Trophoblast cell (in vitro differentiated cells and primary cell): ENCODE results near the gene CAMK2B.
"Not testable (repeated sequence)": the region's sequence is repeated elsewhere in the genome, so short reads cannot be mapped to it uniquely, and the experiment has no call there.

Experiments used
- DNase-seq, 2 donors: peaks; one replicate each; pipeline ENCODE4 v3.0.0-alpha.2; 2016
- H2AFZ ChIP-seq: 2 replicates; pipeline ENCODE4 v1.6.1; 2013; ENCODE audit warnings: low read length, moderate library complexity, mild to moderate bottlenecking; ENCODE audit not compliant: insufficient read depth, poor library complexity
- H2AK5ac ChIP-seq: 2 replicates; pipeline ENCODE4 v1.6.1; 2013; ENCODE audit warnings: mild to moderate bottlenecking, low read length
- H2BK120ac ChIP-seq: 2 replicates; pipeline ENCODE4 v1.6.1; 2013; ENCODE audit warnings: low read length, mild to moderate bottlenecking, moderate library complexity; ENCODE audit not compliant: insufficient read depth, poor library complexity
- H2BK12ac ChIP-seq: 2 replicates; pipeline ENCODE4 v1.6.1; 2013; ENCODE audit warnings: mild to moderate bottlenecking, low read length, moderate library complexity
- H2BK5ac ChIP-seq: 2 replicates; pipeline ENCODE4 v1.6.1; 2013; ENCODE audit warnings: low read length, low read depth, moderate library complexity, mild to moderate bottlenecking; ENCODE audit not compliant: poor library complexity
- H3K14ac ChIP-seq: 2 replicates; pipeline ENCODE4 v1.6.1; 2013; ENCODE audit warnings: mild to moderate bottlenecking, low read length
- H3K18ac ChIP-seq: 2 replicates; pipeline ENCODE4 v1.6.1; 2013; ENCODE audit warnings: mild to moderate bottlenecking, low read length
- H3K23ac ChIP-seq: 2 replicates; pipeline ENCODE4 v1.6.1; 2013; ENCODE audit warnings: low read length
- H3K27ac ChIP-seq: 2 replicates; pipeline ENCODE4 v1.5.1; 2013; ENCODE audit warnings: low read depth, mild to moderate bottlenecking, inconsistent platforms, low read length, moderate library complexity
- H3K27me3 ChIP-seq: 2 replicates; pipeline ENCODE4 v1.6.1; 2013; ENCODE audit warnings: inconsistent platforms, mild to moderate bottlenecking, low read length, moderate library complexity; ENCODE audit not compliant: insufficient read depth
- H3K36me3 ChIP-seq, 2 experiments: 1 replicate in 1 of 2; 2 replicates in 1 of 2; pipeline ENCODE4 v1.6.1; 2013; ENCODE audit warnings: low read length in 2 of 2, mild to moderate bottlenecking in 2 of 2, moderate library complexity in 1 of 2; ENCODE audit not compliant: insufficient read depth in 2 of 2, control insufficient read depth in 1 of 2
- H3K4ac ChIP-seq: 2 replicates; pipeline ENCODE4 v1.6.1; 2013; ENCODE audit warnings: low read depth, mild to moderate bottlenecking, low read length, moderate library complexity
- H3K4me1 ChIP-seq, 2 experiments: 1 replicate in 1 of 2; 2 replicates in 1 of 2; pipeline ENCODE4 v1.6.1; 2013; ENCODE audit warnings: low read length in 2 of 2, mild to moderate bottlenecking in 2 of 2, moderate library complexity in 1 of 2; ENCODE audit not compliant: insufficient read depth in 2 of 2, control insufficient read depth in 1 of 2
- H3K4me2 ChIP-seq: 2 replicates; pipeline ENCODE4 v1.6.1; 2013; ENCODE audit warnings: inconsistent platforms, mild to moderate bottlenecking, low read length, moderate library complexity
- H3K4me3 ChIP-seq: 2 replicates; pipeline ENCODE4 v1.5.1; 2013; ENCODE audit warnings: mild to moderate bottlenecking, low read depth, low read length, inconsistent platforms
- H3K79me1 ChIP-seq: one replicate; pipeline ENCODE4 v1.6.1; 2013; ENCODE audit warnings: low read length
- H3K79me2 ChIP-seq: 2 replicates; pipeline ENCODE4 v1.6.1; 2013; ENCODE audit warnings: low read length, mild to moderate bottlenecking; ENCODE audit not compliant: control insufficient read depth, insufficient read depth, poor library complexity
- H3K9ac ChIP-seq: 2 replicates; pipeline ENCODE4 v1.6.1; 2013; ENCODE audit warnings: mild to moderate bottlenecking, low read length
- H3K9me3 ChIP-seq: 2 replicates; pipeline ENCODE4 v1.6.1; 2013; ENCODE audit warnings: low read depth, mild to moderate bottlenecking, control low read depth, inconsistent platforms, low read length; ENCODE audit not compliant: insufficient read depth
- H4K12ac ChIP-seq: 2 replicates; pipeline ENCODE4 v1.6.1; 2013; ENCODE audit warnings: low read depth, mild to moderate bottlenecking, low read length, moderate library complexity
- H4K8ac ChIP-seq: 2 replicates; pipeline ENCODE4 v1.6.1; 2013; ENCODE audit warnings: low read depth, mild to moderate bottlenecking, low read length, moderate library complexity
- H4K91ac ChIP-seq: one replicate; pipeline ENCODE4 v1.6.1; 2013; ENCODE audit warnings: low read depth, mild to moderate bottlenecking, low read length, moderate library complexity
- WGBS: extraction: QIAGEN DNeasy Blood & Tissue Kit; methylation state at CpG from one replicate; pipeline ENCODE4 v1.1.7; 2013; ENCODE audit warnings: missing lambda C conversion rate; ENCODE audit not compliant: insufficient read length, insufficient coverage; ENCODE audit errors: extremely low coverage; 5-methylcytosine and 5-hydroxymethylcytosine counted together

The CAMK2B gene

DNA sequence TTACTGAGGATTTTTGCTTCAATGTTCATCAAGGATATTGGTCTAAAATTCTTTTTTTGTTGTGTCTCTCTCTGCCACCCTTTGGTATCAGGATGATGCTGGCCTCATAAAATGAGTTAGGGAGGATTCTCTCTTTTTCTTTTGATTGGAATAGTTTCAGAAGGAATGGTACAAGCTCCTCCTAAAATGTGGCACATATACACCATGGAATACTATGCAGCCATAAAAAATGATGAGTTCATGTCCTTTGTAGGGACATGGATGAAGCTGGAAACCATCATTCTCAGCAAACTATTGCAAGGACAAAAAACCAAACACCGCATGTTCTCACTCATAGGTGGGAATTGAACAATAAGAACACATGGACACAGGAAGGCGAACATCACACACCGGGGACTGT lies 125.2 kb downstream of the CAMK2B start:
- H3K18ac ChIP-seq, H2BK12ac ChIP-seq: not testable (repeated sequence)

DNA sequence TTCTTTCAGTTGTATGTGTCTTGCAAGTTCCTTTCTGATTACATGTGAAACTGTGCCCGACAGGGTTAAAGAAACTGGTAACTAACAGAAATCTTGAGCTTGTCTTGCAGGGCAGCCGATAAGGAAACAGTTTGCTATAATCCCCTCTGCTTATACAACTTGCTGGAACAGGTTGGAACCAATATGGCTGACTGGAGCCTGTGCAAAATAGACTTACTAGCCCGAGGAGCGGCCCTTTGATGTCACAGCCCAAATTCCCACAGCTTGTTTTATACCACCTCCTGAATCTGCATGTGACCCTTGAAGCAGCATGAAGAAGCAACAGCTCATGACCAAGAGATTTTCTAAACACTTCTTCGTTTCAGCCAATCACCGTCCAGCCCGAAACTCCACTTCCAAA lies 127.9 kb downstream of the CAMK2B start:
- Histone ChIP-seq H3K14ac (no peak overlapping the region), H2BK12ac (no peak overlapping the region), H3K4me2 (no peak overlapping the region), H3K79me1 (peaks cover 3% of the 10 kb centered on the region), H2BK120ac (no peak overlapping the region), H4K8ac (no peak overlapping the region), H4K91ac (no peak overlapping the region), H3K27ac (no peak overlapping the region), H3K4ac (no peak overlapping the region), H3K4me3 (no peak overlapping the region), H3K9ac (no peak overlapping the region), H3K23ac (no peak overlapping the region), H3K9me3 (no peaks in the 10 kb centered on the region), H3K79me2 (peaks cover 9% of the 10 kb centered on the region), H3K36me3 (no peaks in the 10 kb centered on the region), H3K27me3 (no peaks in the 10 kb centered on the region), H2AFZ (no peak overlapping the region), H4K12ac (no peak overlapping the region), H2BK5ac (no peak overlapping the region), H2AK5ac (no peak overlapping the region), H3K4me1 (peaks cover 3 to 4% of the 10 kb centered on the region in 2 experiments), H3K18ac (no peak overlapping the region)
- whole genome bisulfite sequencing, result 100% methylated on average over 3 of the region's 7 CpGs
- no peak for DNase-seq

More for the DNA sequence above, 125.2 kb downstream of the CAMK2B start:
- not testable (repeated sequence) for H2AK5ac ChIP-seq, H4K8ac ChIP-seq, H2BK120ac ChIP-seq, H3K27me3 ChIP-seq, H3K36me3 ChIP-seq, H4K12ac ChIP-seq, H3K4me1 ChIP-seq, H2BK5ac ChIP-seq, H3K79me1 ChIP-seq, H2AFZ ChIP-seq, H4K91ac ChIP-seq, H3K27ac ChIP-seq, DNase-seq, H3K4ac ChIP-seq, H3K23ac ChIP-seq, H3K14ac ChIP-seq, H3K9me3 ChIP-seq, H3K4me2 ChIP-seq, H3K9ac ChIP-seq, H3K4me3 ChIP-seq
- peaks cover 14% of the 10 kb centered on the region for H3K79me2 ChIP-seq
- no CpG with 5 or more reads among the region's 3 CpGs for WGBS

- Histone ChIP-seq H3K14ac (no peak overlapping the region), H4K8ac (no peak overlapping the region), H4K91ac (no peak overlapping the region), H2BK120ac (no peak overlapping the region), H2AK5ac (no peak overlapping the region), H3K23ac (no peak overlapping the region), H4K12ac (no peak overlapping the region), H3K4ac (no peak overlapping the region), H2AFZ (no peak overlapping the region), H3K4me2 (no peak overlapping the region), H2BK5ac (no peak overlapping the region), H3K4me3 (no peak overlapping the region), H3K9me3 (no peaks in the 10 kb centered on the region), H3K36me3 (no peaks in the 10 kb centered on the region), H3K27ac (no peak overlapping the region), H3K4me1 (no peaks in the 10 kb centered on the region), H3K18ac (no peak overlapping the region), H3K9ac (no peak overlapping the region), H3K27me3 (no peaks in the 10 kb centered on the region), H3K79me1 (peaks cover 3% of the 10 kb centered on the region), H2BK12ac (no peak overlapping the region), H3K79me2 (peaks cover 4% of the 10 kb centered on the region)
- DNase-seq, result peak; percentile 44 to 72
- no CpG with 5 or more reads among the region's 3 CpGs for WGBS
Observed at GRCh38 chr7:44196450-44196872, 128.9 kb downstream of the CAMK2B start.

- Histone ChIP-seq H3K79me2 (peaks cover 1% of the 10 kb centered on the region), H2BK120ac (no peak overlapping the region), H3K23ac (no peak overlapping the region), H3K4me3 (no peak overlapping the region), H3K4me1 (no peaks in the 10 kb centered on the region), H2BK12ac (no peak overlapping the region), H4K8ac (no peak overlapping the region), H3K9ac (no peak overlapping the region), H2BK5ac (no peak overlapping the region), H3K4me2 (no peak overlapping the region), H2AFZ (no peak overlapping the region), H4K91ac (no peak overlapping the region), H3K27ac (no peak overlapping the region), H3K36me3 (no peaks in the 10 kb centered on the region), H3K14ac (no peak overlapping the region), H3K79me1 (peaks cover under 1% of the 10 kb centered on the region), H3K4ac (no peak overlapping the region), H2AK5ac (no peak overlapping the region), H3K18ac (no peak overlapping the region), H3K27me3 (no peaks in the 10 kb centered on the region), H4K12ac (no peak overlapping the region), H3K9me3 (no peaks in the 10 kb centered on the region)
- WGBS, result no CpG with 5 or more reads among the region's 1 CpG
- DNase-seq, result no peak
Observed at GRCh38 chr7:44195889-44196288, 129.5 kb downstream of the CAMK2B start.
